HEK293 (cell line): ENCODE results near the gene PACSIN2.
A peak's percentile ranks its signal among the peaks of the same experiment; 100 is the strongest.

Experiments
- FEZF1 ChIP-seq: fragments of 450-650 bp; formaldehyde crosslinking; IDR thresholded peaks from 2 replicates; pipeline ENCODE4 v1.5.1; 2016; ENCODE audit warnings: missing biosample characterization, missing genetic modification characterization
- OSR2 ChIP-seq: fragments of 450-650 bp; formaldehyde crosslinking; IDR thresholded peaks from 2 replicates; pipeline ENCODE4 v1.5.1; 2016; ENCODE audit warnings: missing biosample characterization, missing genetic modification characterization
- OVOL3 ChIP-seq: fragments of 450-650 bp; formaldehyde crosslinking; IDR thresholded peaks from 2 replicates; pipeline ENCODE4 v1.5.1; 2016; ENCODE audit warnings: missing biosample characterization, missing genetic modification characterization
- PBX3 ChIP-seq: sonication (generic); formaldehyde crosslinking; IDR thresholded peaks from 2 replicates; pipeline ENCODE4 v1.8.1; 2022; ENCODE audit warnings: mild to moderate bottlenecking, moderate library complexity, missing genetic modification reagents
- RBAK ChIP-seq: fragments of 450-650 bp; formaldehyde crosslinking; IDR thresholded peaks from 2 replicates; pipeline ENCODE4 v1.5.1; 2016; ENCODE audit warnings: missing biosample characterization, missing genetic modification characterization
- SALL2 ChIP-seq: fragments of 450-650 bp; formaldehyde crosslinking; IDR thresholded peaks from 2 replicates; pipeline ENCODE4 v1.5.0; 2017; ENCODE audit warnings: missing biosample characterization, mild to moderate bottlenecking, missing genetic modification characterization, borderline replicate concordance
- SETDB1 ChIP-seq: IDR thresholded peaks from one replicate; pipeline ENCODE4 v1.6.1; 2017; ENCODE audit warnings: mild to moderate bottlenecking, low read length, moderate library complexity, mixed read lengths; ENCODE audit not compliant: insufficient read length
- SP7 ChIP-seq: fragments of 450-650 bp; formaldehyde crosslinking; IDR thresholded peaks from 2 replicates; pipeline ENCODE4 v1.5.1; 2016; ENCODE audit warnings: missing biosample characterization, missing genetic modification characterization
- YY2 ChIP-seq: fragments of 450-650 bp; formaldehyde crosslinking; IDR thresholded peaks from 2 replicates; pipeline ENCODE4 v1.5.1; 2016; ENCODE audit warnings: missing biosample characterization, missing genetic modification characterization
- ZBTB1 ChIP-seq: fragments of 450-650 bp; formaldehyde crosslinking; IDR thresholded peaks from 2 replicates; pipeline ENCODE4 v1.5.1; 2016; ENCODE audit warnings: missing biosample characterization, missing genetic modification characterization
- ZBTB26 ChIP-seq: fragments of 450-650 bp; formaldehyde crosslinking; optimal IDR thresholded peaks from 2 replicates; pipeline ENCODE3; 2016; ENCODE audit warnings: missing biosample characterization, mild to moderate bottlenecking, missing genetic modification characterization
- ZEB2 ChIP-seq: fragments of 450-650 bp; formaldehyde crosslinking; IDR thresholded peaks from 2 replicates; pipeline ENCODE4 v1.5.1; 2016; ENCODE audit warnings: missing biosample characterization, missing genetic modification characterization
- ZFHX2 ChIP-seq: fragments of 450-650 bp; formaldehyde crosslinking; conservative IDR thresholded peaks from 2 replicates; pipeline ENCODE4 v1.5.1; 2016; ENCODE audit warnings: missing biosample characterization, missing genetic modification characterization
- ZFP3 ChIP-seq: fragments of 450-650 bp; formaldehyde crosslinking; IDR thresholded peaks from 2 replicates; pipeline ENCODE4 v1.5.1; 2016; ENCODE audit warnings: low read depth, missing biosample characterization, missing genetic modification characterization
- ZNF132 ChIP-seq: fragments of 450-650 bp; formaldehyde crosslinking; IDR thresholded peaks from 2 replicates; pipeline ENCODE4 v1.5.1; 2017; ENCODE audit warnings: missing biosample characterization, missing genetic modification characterization, borderline replicate concordance
- ZNF146 ChIP-seq: fragments of 450-650 bp; formaldehyde crosslinking; IDR thresholded peaks from 2 replicates; pipeline ENCODE4 v1.5.1; 2016; ENCODE audit warnings: missing biosample characterization, missing genetic modification characterization
- ZNF18 ChIP-seq: fragments of 450-650 bp; formaldehyde crosslinking; IDR thresholded peaks from 2 replicates; pipeline ENCODE4 v1.5.1; 2016; ENCODE audit warnings: missing biosample characterization, missing genetic modification characterization
- ZNF221 ChIP-seq: fragments of 450-650 bp; formaldehyde crosslinking; IDR thresholded peaks from 2 replicates; pipeline ENCODE4 v1.5.1; 2017; ENCODE audit warnings: missing biosample characterization, missing genetic modification characterization, borderline replicate concordance
- ZNF394 ChIP-seq: fragments of 450-650 bp; formaldehyde crosslinking; IDR thresholded peaks from 2 replicates; pipeline ENCODE4 v1.5.1; 2016; ENCODE audit warnings: missing biosample characterization, missing genetic modification characterization, mild to moderate bottlenecking, moderate library complexity, borderline replicate concordance
- ZNF416 ChIP-seq: fragments of 450-650 bp; formaldehyde crosslinking; IDR thresholded peaks from 2 replicates; pipeline ENCODE4 v1.5.1; 2016; ENCODE audit warnings: missing biosample characterization, missing genetic modification characterization
- ZNF501 ChIP-seq: fragments of 450-650 bp; formaldehyde crosslinking; IDR thresholded peaks from 2 replicates; pipeline ENCODE4 v1.5.1; 2016; ENCODE audit warnings: missing biosample characterization, missing genetic modification characterization
- ZNF530 ChIP-seq: fragments of 450-650 bp; formaldehyde crosslinking; IDR thresholded peaks from 2 replicates; pipeline ENCODE4 v1.5.1; 2016; ENCODE audit warnings: low read depth, missing biosample characterization, missing genetic modification characterization
- ZNF549 ChIP-seq: fragments of 450-650 bp; IDR thresholded peaks from 2 replicates; pipeline ENCODE4 v1.5.1; 2018; ENCODE audit warnings: missing biosample characterization, missing genetic modification characterization, mild to moderate bottlenecking, inconsistent platforms, moderate library complexity
- ZNF558 ChIP-seq: fragments of 450-650 bp; formaldehyde crosslinking; IDR thresholded peaks from 2 replicates; pipeline ENCODE4 v1.5.1; 2016; ENCODE audit warnings: missing biosample characterization, missing genetic modification characterization
- ZNF623 ChIP-seq: fragments of 450-650 bp; formaldehyde crosslinking; IDR thresholded peaks from 2 replicates; pipeline ENCODE4 v1.5.1; 2016; ENCODE audit warnings: missing biosample characterization, missing genetic modification characterization
- ZNF658 ChIP-seq: fragments of 450-650 bp; formaldehyde crosslinking; IDR thresholded peaks from 2 replicates; pipeline ENCODE4; 2016; ENCODE audit warnings: missing biosample characterization, missing genetic modification characterization
- ZNF670 ChIP-seq: fragments of 450-650 bp; formaldehyde crosslinking; IDR thresholded peaks from 2 replicates; pipeline ENCODE4 v1.5.1; 2016; ENCODE audit warnings: missing biosample characterization, missing genetic modification characterization, low read depth
- TF ChIP-seq, protein P1 (sequence below): fragments of 450-650 bp; formaldehyde crosslinking; IDR thresholded peaks from 2 replicates; pipeline ENCODE4 v1.5.1; 2016; ENCODE audit warnings: missing biosample characterization, missing genetic modification characterization
- TF ChIP-seq, protein P2 (sequence below): fragments of 450-650 bp; formaldehyde crosslinking; IDR thresholded peaks from 2 replicates; pipeline ENCODE4 v1.5.1; 2016; ENCODE audit warnings: missing biosample characterization, missing genetic modification characterization
- TF ChIP-seq, protein P3 (sequence below): fragments of 450-650 bp; formaldehyde crosslinking; IDR thresholded peaks from 2 replicates; pipeline ENCODE4 v1.5.1; 2016; ENCODE audit warnings: missing biosample characterization, missing genetic modification characterization

The PACSIN2 gene

GRCh38 chr22:42964994-42965699, 49.8 kb downstream of the PACSIN2 start (continued):
- TF ChIP-seq, protein P1, sequence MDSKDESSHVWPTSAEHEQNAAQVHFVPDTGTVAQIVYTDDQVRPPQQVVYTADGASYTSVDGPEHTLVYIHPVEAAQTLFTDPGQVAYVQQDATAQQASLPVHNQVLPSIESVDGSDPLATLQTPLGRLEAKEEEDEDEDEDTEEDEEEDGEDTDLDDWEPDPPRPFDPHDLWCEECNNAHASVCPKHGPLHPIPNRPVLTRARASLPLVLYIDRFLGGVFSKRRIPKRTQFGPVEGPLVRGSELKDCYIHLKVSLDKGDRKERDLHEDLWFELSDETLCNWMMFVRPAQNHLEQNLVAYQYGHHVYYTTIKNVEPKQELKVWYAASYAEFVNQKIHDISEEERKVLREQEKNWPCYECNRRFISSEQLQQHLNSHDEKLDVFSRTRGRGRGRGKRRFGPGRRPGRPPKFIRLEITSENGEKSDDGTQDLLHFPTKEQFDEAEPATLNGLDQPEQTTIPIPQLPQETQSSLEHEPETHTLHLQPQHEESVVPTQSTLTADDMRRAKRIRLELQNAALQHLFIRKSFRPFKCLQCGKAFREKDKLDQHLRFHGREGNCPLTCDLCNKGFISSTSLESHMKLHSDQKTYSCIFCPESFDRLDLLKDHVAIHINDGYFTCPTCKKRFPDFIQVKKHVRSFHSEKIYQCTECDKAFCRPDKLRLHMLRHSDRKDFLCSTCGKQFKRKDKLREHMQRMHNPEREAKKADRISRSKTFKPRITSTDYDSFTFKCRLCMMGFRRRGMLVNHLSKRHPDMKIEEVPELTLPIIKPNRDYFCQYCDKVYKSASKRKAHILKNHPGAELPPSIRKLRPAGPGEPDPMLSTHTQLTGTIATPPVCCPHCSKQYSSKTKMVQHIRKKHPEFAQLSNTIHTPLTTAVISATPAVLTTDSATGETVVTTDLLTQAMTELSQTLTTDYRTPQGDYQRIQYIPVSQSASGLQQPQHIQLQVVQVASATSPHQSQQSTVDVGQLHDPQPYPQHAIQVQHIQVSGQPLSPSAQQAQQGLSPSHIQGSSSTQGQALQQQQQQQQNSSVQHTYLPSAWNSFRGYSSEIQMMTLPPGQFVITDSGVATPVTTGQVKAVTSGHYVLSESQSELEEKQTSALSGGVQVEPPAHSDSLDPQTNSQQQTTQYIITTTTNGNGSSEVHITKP (tag by site-specific recombination), result peak; percentile 27; the same call in 1 of the 2 replicates
- TF ChIP-seq PBX3 (no peak), ZEB2 (tag by site-specific recombination) (peak; percentile 99), ZNF558 (peak; percentile 66; the same call in 1 of the 2 replicates), ZNF670 (tag by site-specific recombination) (no peak), ZNF132 (tag by site-specific recombination) (no peak), ZNF18 (tag by site-specific recombination) (0 out of 2 replicates have a peak, but pooled peaks have one; percentile 54), ZNF623 (tag by site-specific recombination) (0 out of 2 replicates have a peak, but pooled peaks have one; percentile 9), SALL2 (no peak), ZNF146 (tag by site-specific recombination) (no peak), ZNF416 (tag by site-specific recombination) (no peak), ZFHX2 (tag by site-specific recombination) (no peak; the same call in 1 of the 2 replicates), FEZF1 (tag by site-specific recombination) (peak; percentile 89), ZNF501 (no peak), SETDB1 (no peak), ZBTB26 (no peak), OVOL3 (tag by site-specific recombination) (peak; percentile 90), RBAK (tag by site-specific recombination) (no peak), ZNF394 (tag by site-specific recombination) (peak; percentile 49; the same call in 1 of the 2 replicates), ZBTB1 (tag by site-specific recombination) (0 out of 2 replicates have a peak, but pooled peaks have one; percentile 40), ZNF221 (tag by site-specific recombination) (no peak), SP7 (peak; percentile 93), YY2 (tag by site-specific recombination) (no peak), ZFP3 (tag by site-specific recombination) (no peak), OSR2 (tag by site-specific recombination) (peak; percentile 97), ZNF549 (tag by site-specific recombination) (no peak), ZNF530 (tag by site-specific recombination) (no peak), ZNF658 (tag by site-specific recombination) (no peak)
- TF ChIP-seq, protein P2, sequence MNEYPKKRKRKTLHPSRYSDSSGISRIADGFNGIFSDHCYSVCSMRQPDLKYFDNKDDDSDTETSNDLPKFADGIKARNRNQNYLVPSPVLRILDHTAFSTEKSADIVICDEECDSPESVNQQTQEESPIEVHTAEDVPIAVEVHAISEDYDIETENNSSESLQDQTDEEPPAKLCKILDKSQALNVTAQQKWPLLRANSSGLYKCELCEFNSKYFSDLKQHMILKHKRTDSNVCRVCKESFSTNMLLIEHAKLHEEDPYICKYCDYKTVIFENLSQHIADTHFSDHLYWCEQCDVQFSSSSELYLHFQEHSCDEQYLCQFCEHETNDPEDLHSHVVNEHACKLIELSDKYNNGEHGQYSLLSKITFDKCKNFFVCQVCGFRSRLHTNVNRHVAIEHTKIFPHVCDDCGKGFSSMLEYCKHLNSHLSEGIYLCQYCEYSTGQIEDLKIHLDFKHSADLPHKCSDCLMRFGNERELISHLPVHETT (tag by site-specific recombination), result peak; percentile 92
- TF ChIP-seq, protein P3, sequence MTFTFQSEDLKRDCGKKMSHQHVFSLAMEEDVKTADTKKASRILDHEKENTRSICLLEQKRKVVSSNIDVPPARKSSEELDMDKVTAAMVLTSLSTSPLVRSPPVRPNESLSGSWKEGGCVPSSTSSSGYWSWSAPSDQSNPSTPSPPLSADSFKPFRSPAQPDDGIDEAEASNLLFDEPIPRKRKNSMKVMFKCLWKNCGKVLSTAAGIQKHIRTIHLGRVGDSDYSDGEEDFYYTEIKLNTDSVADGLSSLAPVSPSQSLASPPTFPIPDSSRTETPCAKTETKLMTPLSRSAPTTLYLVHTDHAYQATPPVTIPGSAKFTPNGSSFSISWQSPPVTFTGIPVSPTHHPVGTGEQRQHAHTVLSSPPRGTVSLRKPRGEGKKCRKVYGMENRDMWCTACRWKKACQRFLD (tag by site-specific recombination), result no peak
